Thyroid gland (tissue), 4 donors: ENCODE measurements around the gene VSX1.

ENCODE experiments used
- CTCF ChIP-seq, 6 experiments: fragments of 200-600 bp in 3 of 6; fragments of 450-650 bp in 3 of 6; sonication (generic) in 3 of 6; IDR thresholded peaks; one replicate each; pipeline ENCODE4 v1.5.1; 2016 to 2019; ENCODE audit warnings: antibody characterized with exemption in 6 of 6, mild to moderate bottlenecking in 2 of 6, inconsistent platforms in 1 of 6, moderate library complexity in 1 of 6
- POLR2A ChIP-seq, 2 donors: fragments of 450-650 bp; IDR thresholded peaks; one replicate each; pipeline ENCODE4 v1.6.1; 2017; ENCODE audit warnings: antibody characterized with exemption in 2 of 2, mild to moderate bottlenecking in 2 of 2, moderate library complexity in 1 of 2

GRCh38 chr20:25128649-25129048 is 46.7 kb upstream of the VSX1 start:
- TF ChIP-seq CTCF (IDR thresholded peaks at IDR 0.05) = no peak
- TF ChIP-seq POLR2A (IDR thresholded peaks at IDR 0.05) = no peak
